Right lobe of liver (tissue), 6 donors: ENCODE data around the gene COQ7. TPM values are rescaled to one million over a fixed set of nuclear protein-coding genes. Genes with fewer than 3 reads are reported as not detected.

Experiments
- ATAC-seq, 4 donors: fragments of 200-7000 bp; cut with Tn5 transposase; one replicate each; pipeline ENCODE4 v1.9.1; 2020; ENCODE audit warnings: mild to moderate bottlenecking in 4 of 4, moderate library complexity in 4 of 4
- DNase-seq, 3 donors: peaks; one replicate each; pipeline ENCODE4 v3.0.0-alpha.2; 2020
- H3K27ac ChIP-seq, 3 donors: fragments of 200-600 bp; one replicate each; pipeline ENCODE4 v1.8.0; 2022
- H3K27me3 ChIP-seq, 2 donors: fragments of 200-600 bp; one replicate each; pipeline ENCODE4 v1.8.0; 2022
- H3K36me3 ChIP-seq, 4 donors: fragments of 200-600 bp; sonication (generic) in 1 of 4; one replicate each; pipeline versions ENCODE4 v1.5.1 to v1.8.0; 2017 to 2022; ENCODE audit warnings: control low read depth in 1 of 4
- H3K4me1 ChIP-seq, 4 donors: fragments of 200-600 bp; sonication (generic) in 1 of 4; one replicate each; pipeline versions ENCODE4 v1.5.1 to v1.8.0; 2017 to 2022; ENCODE audit warnings: control low read depth in 1 of 4
- H3K4me3 ChIP-seq, 3 donors: fragments of 200-600 bp; one replicate each; pipeline ENCODE4 v1.8.0; 2022
- H3K9me3 ChIP-seq, 4 donors: fragments of 200-600 bp; sonication (generic) in 1 of 4; one replicate each; pipeline versions ENCODE4 v1.5.1 to v1.8.0; 2017 to 2022; ENCODE audit warnings: control low read depth in 1 of 4
- CTCF ChIP-seq, 4 donors: fragments of 200-600 bp in 3 of 4; fragments of 450-650 bp in 1 of 4; IDR thresholded peaks; one replicate each; pipeline versions ENCODE4 v1.5.1 to v1.8.0; 2016 to 2022; ENCODE audit warnings: antibody characterized with exemption in 4 of 4, mild to moderate bottlenecking in 2 of 4
- POLR2A ChIP-seq: fragments of 450-650 bp; IDR thresholded peaks from one replicate; pipeline ENCODE4 v1.6.1; 2017; ENCODE audit warnings: antibody characterized with exemption, mild to moderate bottlenecking
- WGBS: methylation state at CpG from one replicate; pipeline ENCODE4 v1.1.6; 2018; ENCODE audit warnings: low coverage, low lambda C conversion rate; ENCODE audit not compliant: insufficient coverage; ENCODE audit errors: missing lambda C conversion rate; 5-methylcytosine and 5-hydroxymethylcytosine counted together
- intact Hi-C, 2 donors: fragments of 100-400 bp; cut with DNase I; formaldehyde crosslinking; loops; one replicate each; pipeline versions ENCODE4 v1.11.2 to v1.14.1; 2022
- total RNA-seq, 6 experiments: library from RNA; depleted of rRNA in 2 of 6; stranded (reverse); fragments of >200 nt in 2 of 6; fragmentation: NEBNext Ultra II Directional in 3 of 6; extraction: Animal tissue kit (Norgen Biotek cat#: 25700) in 3 of 6; gene quantifications; one replicate each; pipeline versions ENCODE4 v1.1.0 to v1.2.4, GENCODE V29; 2016 to 2023
- donor health status: DM: no; HTN: yes; CAD: no.
- donor health status: DM: no; HTN: no; CAD: no.
- donor health status: DM: no; HTN: no; CAD: no.
- donor health status: DM: no; HTN: yes; CAD: no.
- donor health status: DM: no; HTN: yes; CAD: no.

Gene COQ7
- total RNA-seq, 6 experiments from 2014 or later: 7.9 to 11.3 (median 9.9) TPM

GRCh38 chr16:19083670-19084069 lies 16.3 kb downstream of the COQ7 start:
- H3K27me3 ChIP-seq: no peaks in the 10 kb centered on the region
- no peak for TF ChIP-seq CTCF (IDR thresholded peaks at IDR 0.05)
- TF ChIP-seq POLR2A: no peak
- WGBS: 100% methylated on average over 1 of the region's 1 CpG
- no peak for ATAC-seq
- peaks cover 0 to 7% (median 0%) of the 10 kb centered on the region in 4 donors for H3K4me1 ChIP-seq
- peaks cover 0 to 5% (median 0%) of the 10 kb centered on the region in 4 donors for H3K36me3 ChIP-seq
- no peak for DNase-seq
- H3K9me3 ChIP-seq: no peaks in the 10 kb centered on the region
- H3K4me3 ChIP-seq: no peak overlapping the region
- intact Hi-C loops: loop anchor here in 1 of 2 donors (10.0 kb wide), 1 partner anchor 91 kb away; no protein-coding TSS in a partner anchor
- no peak overlapping the region for H3K27ac ChIP-seq

- Histone ChIP-seq H3K27me3 (no peaks in the 10 kb centered on the region), H3K27ac (no peak overlapping the region), H3K4me3 (no peak overlapping the region), H3K4me1 (peaks cover 0 to 7% (median 0%) of the 10 kb centered on the region in 4 donors), H3K9me3 (no peaks in the 10 kb centered on the region), H3K36me3 (peaks cover 0 to 4% (median 0%) of the 10 kb centered on the region in 4 donors)
- no peak for TF ChIP-seq POLR2A
- TF ChIP-seq CTCF (IDR thresholded peaks at IDR 0.05): no peak
- intact Hi-C loops: loop anchor here in 1 of 2 donors (10.0 kb wide), 1 partner anchor 91 kb away; no protein-coding TSS in a partner anchor
- 68% methylated on average over 3 of the region's 3 CpGs for WGBS
- no peak for ATAC-seq
- no peak for DNase-seq
These were observed 16.7 kb downstream of the COQ7 start for GRCh38 chr16:19084139-19084538.

GRCh38 chr16:19084879-19085278 lies 17.5 kb downstream of the COQ7 start:
- Histone ChIP-seq H3K4me1 (peaks cover 0 to 7% (median 0%) of the 10 kb centered on the region in 4 donors), H3K9me3 (no peaks in the 10 kb centered on the region), H3K4me3 (no peak overlapping the region), H3K27me3 (no peaks in the 10 kb centered on the region), H3K27ac (no peak overlapping the region), H3K36me3 (no peaks in the 10 kb centered on the region)
- DNase-seq (no peak), ATAC-seq (no peak)
- intact Hi-C loops: loop anchor here (5.0 to 10.0 kb wide), 3 partner anchors 90 to 297 kb away; no protein-coding TSS in a partner anchor
- no peak for TF ChIP-seq CTCF (IDR thresholded peaks at IDR 0.05)
- no peak for TF ChIP-seq POLR2A
- WGBS: 92% methylated on average over 5 of the region's 5 CpGs

- Histone ChIP-seq H3K4me1 (peaks cover 0 to 7% (median 0%) of the 10 kb centered on the region in 4 donors), H3K27me3 (no peaks in the 10 kb centered on the region), H3K27ac (no peak overlapping the region), H3K36me3 (no peaks in the 10 kb centered on the region), H3K4me3 (no peak overlapping the region), H3K9me3 (no peaks in the 10 kb centered on the region)
- 35% methylated on average over 8 of the region's 8 CpGs for WGBS
- ATAC-seq (peak; percentile 21 to 52 (median 42)), DNase-seq (peak in 1 of 3 donors; percentile 55)
- intact Hi-C loops: loop anchor here (5.0 to 10.0 kb wide), 3 partner anchors 89 to 297 kb away; no protein-coding TSS in a partner anchor
- TF ChIP-seq POLR2A (no peak), CTCF (IDR thresholded peaks at IDR 0.05) (no peak)
These were observed 18.3 kb downstream of the COQ7 start for GRCh38 chr16:19085679-19086200.
